ENCODE measurements around the gene EIF2B5.

The EIF2B5 gene

DNA sequence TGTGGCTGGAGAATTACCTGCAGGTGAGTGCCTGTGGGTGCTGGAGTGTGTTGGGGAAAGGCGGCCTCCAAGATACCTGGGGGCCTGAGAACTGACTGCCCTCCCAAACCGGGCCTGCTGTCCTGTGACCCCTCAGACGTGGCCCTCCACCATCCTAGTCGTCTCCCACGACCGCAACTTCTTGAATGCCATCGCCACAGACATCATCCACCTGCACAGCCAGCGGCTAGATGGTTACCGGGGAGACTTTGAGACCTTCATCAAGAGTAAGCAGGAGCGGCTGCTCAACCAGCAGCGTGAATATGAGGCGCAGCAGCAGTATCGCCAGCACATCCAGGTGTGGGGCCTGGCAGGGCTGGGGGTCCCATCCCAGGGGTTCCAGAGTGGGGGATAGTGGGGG is 54.3 kb downstream of the EIF2B5 start:
- TF ChIP-seq, protein P1, sequence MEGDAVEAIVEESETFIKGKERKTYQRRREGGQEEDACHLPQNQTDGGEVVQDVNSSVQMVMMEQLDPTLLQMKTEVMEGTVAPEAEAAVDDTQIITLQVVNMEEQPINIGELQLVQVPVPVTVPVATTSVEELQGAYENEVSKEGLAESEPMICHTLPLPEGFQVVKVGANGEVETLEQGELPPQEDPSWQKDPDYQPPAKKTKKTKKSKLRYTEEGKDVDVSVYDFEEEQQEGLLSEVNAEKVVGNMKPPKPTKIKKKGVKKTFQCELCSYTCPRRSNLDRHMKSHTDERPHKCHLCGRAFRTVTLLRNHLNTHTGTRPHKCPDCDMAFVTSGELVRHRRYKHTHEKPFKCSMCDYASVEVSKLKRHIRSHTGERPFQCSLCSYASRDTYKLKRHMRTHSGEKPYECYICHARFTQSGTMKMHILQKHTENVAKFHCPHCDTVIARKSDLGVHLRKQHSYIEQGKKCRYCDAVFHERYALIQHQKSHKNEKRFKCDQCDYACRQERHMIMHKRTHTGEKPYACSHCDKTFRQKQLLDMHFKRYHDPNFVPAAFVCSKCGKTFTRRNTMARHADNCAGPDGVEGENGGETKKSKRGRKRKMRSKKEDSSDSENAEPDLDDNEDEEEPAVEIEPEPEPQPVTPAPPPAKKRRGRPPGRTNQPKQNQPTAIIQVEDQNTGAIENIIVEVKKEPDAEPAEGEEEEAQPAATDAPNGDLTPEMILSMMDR (conservative IDR thresholded peaks at IDR 0.05; ENCODE audit: low read depth, low read length): no peak
- no peak overlapping the region for H3K4me3 ChIP-seq (ENCODE audit: low read depth, low read length)
- DNase-seq (ENCODE audit: low read depth): no peak

DNA sequence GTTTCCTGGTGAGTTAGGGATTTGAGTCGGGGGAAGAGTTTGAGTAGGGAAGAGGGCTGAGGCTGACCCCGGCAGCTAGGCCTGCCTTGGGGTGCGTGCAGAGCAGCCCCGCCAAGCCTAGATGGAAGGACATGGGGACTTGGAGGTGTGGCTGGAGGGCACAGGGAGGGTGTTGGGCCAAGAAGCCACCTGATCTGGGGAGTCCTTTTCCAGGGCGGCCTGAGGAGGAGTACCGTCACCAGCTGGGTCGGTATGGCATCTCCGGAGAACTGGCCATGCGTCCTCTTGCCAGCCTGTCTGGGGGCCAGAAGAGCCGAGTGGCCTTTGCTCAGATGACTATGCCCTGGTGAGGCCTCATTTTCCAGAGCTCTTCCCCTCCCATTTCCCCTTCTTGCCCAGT is 57.7 kb downstream of the EIF2B5 start:
- no peak overlapping the region for H3K4me3 ChIP-seq (ENCODE audit: low read depth, low read length)
- DNase-seq (ENCODE audit: low read depth): no peak
- TF ChIP-seq, protein P1 (conservative IDR thresholded peaks at IDR 0.05; ENCODE audit: low read depth, low read length): no peak

DNA sequence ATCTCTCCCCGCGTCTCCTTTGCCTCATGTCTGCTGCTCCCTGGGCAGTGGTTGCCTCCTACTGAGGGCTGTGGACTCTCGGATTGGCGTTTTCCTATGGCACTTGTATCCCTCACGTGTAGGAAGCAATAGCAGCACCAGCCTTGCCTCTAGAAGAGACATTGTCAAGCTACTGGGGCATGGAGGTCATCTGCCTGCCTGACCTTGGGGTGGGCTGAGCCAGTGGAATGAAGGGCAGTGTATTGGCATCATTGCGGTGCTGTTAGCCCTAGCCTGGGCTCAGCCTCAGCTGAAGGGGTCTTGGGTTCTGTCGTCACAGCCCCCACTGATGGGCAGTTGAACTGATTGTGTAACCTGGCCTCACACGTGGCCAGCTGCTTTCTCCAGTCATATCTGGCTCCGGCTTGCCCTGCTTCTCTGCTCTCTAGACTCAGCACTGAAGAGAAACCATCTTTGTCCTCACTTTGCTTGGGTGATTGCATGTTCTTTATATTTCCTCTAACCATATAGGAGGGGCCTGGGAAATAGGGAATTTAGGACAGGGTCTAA is 58.9 kb downstream of the EIF2B5 start:
- TF ChIP-seq, protein P1 (conservative IDR thresholded peaks at IDR 0.05; ENCODE audit: low read depth, low read length): no peak
- no peak overlapping the region for H3K4me3 ChIP-seq (ENCODE audit: low read depth, low read length)
- DNase-seq (ENCODE audit: low read depth): no peak

Data from choroid plexus epithelial cell (primary cell).